ENCODE measurements around the gene CSF1. TPM values are rescaled to one million over a fixed set of nuclear protein-coding genes. Genes with fewer than 3 reads are reported as not detected.

CSF1 gene
- total and polyA plus RNA-seq, 12 donors: 6.3 to 26.2 (median 13.0) TPM

DNA sequence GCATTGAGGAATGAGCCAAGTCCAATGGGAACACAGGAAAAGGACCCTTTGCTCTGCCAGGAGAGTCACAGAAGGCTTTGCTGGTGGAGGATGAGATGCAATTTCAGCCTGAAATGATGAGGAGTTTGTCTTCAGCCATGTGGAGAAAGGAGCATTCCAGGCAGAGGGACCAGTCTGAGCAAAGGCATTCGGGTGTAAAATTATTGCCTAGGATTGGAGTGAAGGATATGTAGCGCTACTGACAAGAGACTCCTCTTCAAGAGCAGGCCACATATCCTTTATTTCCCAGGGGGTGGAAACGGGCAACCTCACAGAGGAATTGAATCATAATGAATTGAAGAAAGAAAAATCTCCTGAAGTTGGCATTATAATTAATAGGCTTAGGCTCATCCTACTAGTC is 1.1 kb upstream of the CSF1 start:
- TF ChIP-seq, protein P1, sequence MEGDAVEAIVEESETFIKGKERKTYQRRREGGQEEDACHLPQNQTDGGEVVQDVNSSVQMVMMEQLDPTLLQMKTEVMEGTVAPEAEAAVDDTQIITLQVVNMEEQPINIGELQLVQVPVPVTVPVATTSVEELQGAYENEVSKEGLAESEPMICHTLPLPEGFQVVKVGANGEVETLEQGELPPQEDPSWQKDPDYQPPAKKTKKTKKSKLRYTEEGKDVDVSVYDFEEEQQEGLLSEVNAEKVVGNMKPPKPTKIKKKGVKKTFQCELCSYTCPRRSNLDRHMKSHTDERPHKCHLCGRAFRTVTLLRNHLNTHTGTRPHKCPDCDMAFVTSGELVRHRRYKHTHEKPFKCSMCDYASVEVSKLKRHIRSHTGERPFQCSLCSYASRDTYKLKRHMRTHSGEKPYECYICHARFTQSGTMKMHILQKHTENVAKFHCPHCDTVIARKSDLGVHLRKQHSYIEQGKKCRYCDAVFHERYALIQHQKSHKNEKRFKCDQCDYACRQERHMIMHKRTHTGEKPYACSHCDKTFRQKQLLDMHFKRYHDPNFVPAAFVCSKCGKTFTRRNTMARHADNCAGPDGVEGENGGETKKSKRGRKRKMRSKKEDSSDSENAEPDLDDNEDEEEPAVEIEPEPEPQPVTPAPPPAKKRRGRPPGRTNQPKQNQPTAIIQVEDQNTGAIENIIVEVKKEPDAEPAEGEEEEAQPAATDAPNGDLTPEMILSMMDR (IDR thresholded peaks at IDR 0.05): no peak
- no peaks in the 10 kb centered on the region for H3K9me3 ChIP-seq
- 71 to 86% methylated on average over 3 of the region's 3 CpGs for WGBS, 2 donors
- peaks cover 0 to 17% (median 0%) of the 10 kb centered on the region in 7 donors for H3K27me3 ChIP-seq
- H3K4me1 ChIP-seq: peaks cover 25 to 79% (median 55%) of the 10 kb centered on the region in 9 donors
- intact Hi-C loops (cut with DNase I): no loop called here
- DNase-seq (no peak), ATAC-seq (no peak)
- H3K36me3 ChIP-seq: peaks cover 0 to 7% (median 0%) of the 10 kb centered on the region in 9 donors
- H3K27ac ChIP-seq: peak overlapping the region in 8 of 10 donors; percentile 77 to 93 (median 89)
- H3K4me3 ChIP-seq: peak overlapping the region in 1 of 10 donors; percentile 69

DNA sequence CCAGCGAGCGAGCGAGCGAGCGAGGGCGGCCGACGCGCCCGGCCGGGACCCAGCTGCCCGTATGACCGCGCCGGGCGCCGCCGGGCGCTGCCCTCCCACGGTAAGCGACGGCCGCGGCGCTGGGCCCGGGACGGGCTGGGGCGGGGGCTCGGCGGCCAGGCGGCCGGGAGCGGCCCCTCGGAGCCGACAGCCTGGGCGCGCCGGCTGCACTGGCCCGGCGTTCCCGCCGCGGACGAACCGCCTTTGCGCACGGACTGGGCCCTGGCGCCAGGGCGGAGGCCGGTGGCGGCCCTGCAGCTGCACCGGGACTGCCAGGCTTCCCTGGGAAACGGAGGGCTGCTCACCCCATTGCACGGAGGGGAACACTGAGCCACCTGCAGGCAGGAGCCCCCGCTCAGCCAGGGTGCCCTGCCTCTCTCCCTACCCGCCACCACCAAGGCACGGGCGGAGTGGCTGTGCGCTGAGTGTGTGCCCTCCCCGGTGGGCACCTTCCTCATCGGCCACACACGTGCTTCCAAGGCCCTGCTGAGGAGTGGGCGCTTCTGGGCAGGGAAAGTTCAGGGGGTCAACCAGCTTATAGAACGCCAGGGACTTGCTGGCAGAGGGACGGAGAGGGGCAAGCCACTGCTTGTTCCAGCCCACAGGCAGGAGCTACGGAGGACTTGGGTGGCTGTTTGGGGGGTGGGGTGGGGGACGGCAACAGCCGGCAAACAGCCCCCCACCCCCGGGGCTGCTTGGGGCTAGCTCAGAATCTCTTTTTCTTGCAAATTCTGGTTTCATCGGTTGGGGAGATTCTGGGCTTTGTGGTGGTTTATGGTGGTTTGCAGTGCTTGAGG is 532 bp downstream of the CSF1 start:
- 1 to 3% methylated on average over 42 to 70 of the region's 70 CpGs for WGBS, 2 donors
- DNase-seq: peak in 1 of 2 donors; percentile 42
- Histone ChIP-seq H3K4me3 (peak overlapping the region; percentile 69 to 97 (median 89)), H3K4me1 (peaks cover 26 to 80% (median 62%) of the 10 kb centered on the region in 9 donors), H3K27me3 (peaks cover 0 to 17% (median 0%) of the 10 kb centered on the region in 7 donors), H3K27ac (peak overlapping the region; percentile 77 to 93 (median 88)), H3K9me3 (no peaks in the 10 kb centered on the region), H3K36me3 (peaks cover 0 to 23% (median 10%) of the 10 kb centered on the region in 9 donors)
- TF ChIP-seq, protein P1 (IDR thresholded peaks at IDR 0.05): no peak
- intact Hi-C loops (cut with DNase I): loop anchor here in 8 of 10 donors (1.0 to 10.0 kb wide), 10 partner anchors 34 to 134 kb away; partner anchors contain the start of gene AHCYL1 (in 4 of the 8)
- ATAC-seq: peak in 5 of 8 donors; percentile 0 to 6 (median 5)

DNA sequence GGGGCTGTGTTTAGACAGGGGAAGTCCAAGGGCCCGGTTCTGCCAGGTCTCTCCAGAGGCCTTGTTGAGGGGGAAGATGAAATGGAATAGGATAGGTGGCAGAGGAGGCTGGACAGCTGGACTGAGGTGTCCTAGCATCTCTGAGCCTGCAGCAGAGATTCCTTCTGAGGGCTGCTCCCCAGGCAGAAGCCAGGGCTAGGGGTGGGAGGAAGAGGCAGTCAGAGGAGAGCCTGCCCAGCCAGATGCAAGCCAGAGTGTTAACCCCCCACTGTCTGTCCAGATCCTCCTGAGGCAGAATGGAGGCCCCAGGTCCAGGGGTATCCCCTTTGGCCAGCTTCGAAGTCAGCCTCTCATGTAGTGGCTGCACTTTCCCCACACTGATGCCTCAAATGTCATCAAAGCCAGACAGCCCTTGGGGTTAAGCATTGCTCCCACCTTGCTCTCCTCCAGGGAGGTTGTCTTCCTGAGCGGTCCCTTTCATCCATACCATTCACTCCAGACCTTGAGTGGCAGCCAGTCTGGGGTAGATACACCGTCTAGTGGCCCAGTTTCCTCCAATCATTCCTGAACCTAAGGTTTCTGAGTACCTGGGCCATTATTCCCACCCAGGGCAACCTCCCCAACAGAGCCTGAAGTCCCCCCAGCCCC is 1.7 kb downstream of the CSF1 start:
- peaks cover 0 to 35% (median 20%) of the 10 kb centered on the region in 9 donors for H3K36me3 ChIP-seq
- peak overlapping the region; percentile 69 to 97 (median 89) for H3K4me3 ChIP-seq
- intact Hi-C loops (cut with DNase I): loop anchor here in 7 of 10 donors (5.0 to 10.0 kb wide), 6 partner anchors 65 to 135 kb away; partner anchors contain the start of gene AHCYL1 (in 3 of the 7)
- peak in 3 of 8 donors; percentile 2 to 9 (median 8) for ATAC-seq
- WGBS, 2 donors: 42 to 49% methylated on average over 4 of the region's 4 CpGs
- H3K9me3 ChIP-seq: no peaks in the 10 kb centered on the region
- TF ChIP-seq, protein P1 (IDR thresholded peaks at IDR 0.05): no peak
- H3K27me3 ChIP-seq: peaks cover 0 to 13% (median 0%) of the 10 kb centered on the region in 7 donors
- H3K27ac ChIP-seq: peak overlapping the region; percentile 77 to 93 (median 88)
- DNase-seq: no peak
- H3K4me1 ChIP-seq: peaks cover 26 to 79% (median 58%) of the 10 kb centered on the region in 9 donors

DNA sequence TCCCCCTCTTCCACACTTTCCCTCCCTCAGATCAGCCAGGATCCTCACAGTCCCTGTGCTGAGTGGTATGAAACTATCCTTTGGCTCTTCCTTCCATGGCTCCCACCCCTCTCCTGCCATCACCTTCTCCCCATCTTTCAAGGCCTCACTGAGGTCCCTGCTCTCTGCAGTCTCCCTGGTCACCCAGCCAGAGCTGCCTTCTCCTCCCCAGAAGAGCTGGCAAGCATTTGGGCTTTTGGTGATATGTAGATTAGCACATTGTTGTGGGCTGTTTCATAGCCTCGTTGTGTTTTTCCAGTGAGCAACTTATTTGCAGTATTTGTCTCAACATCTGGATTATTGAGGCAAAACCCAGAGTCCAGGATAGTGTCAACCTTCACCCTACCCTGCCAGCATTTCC is 2.2 kb downstream of the CSF1 start:
- intact Hi-C loops (cut with DNase I): loop anchor here in 7 of 10 donors (5.0 to 10.0 kb wide), 6 partner anchors 64 to 136 kb away; partner anchors contain the start of gene AHCYL1 (in 3 of the 7)
- 2 to 4% methylated on average over 1 of the region's 1 CpG for WGBS, 2 donors
- TF ChIP-seq, protein P1 (IDR thresholded peaks at IDR 0.05): no peak
- Histone ChIP-seq H3K27me3 (peaks cover 0 to 13% (median 0%) of the 10 kb centered on the region in 7 donors), H3K4me3 (peak overlapping the region; percentile 69 to 97 (median 89)), H3K36me3 (peaks cover 0 to 40% (median 26%) of the 10 kb centered on the region in 9 donors), H3K4me1 (peaks cover 26 to 81% (median 55%) of the 10 kb centered on the region in 9 donors), H3K27ac (peak overlapping the region in 9 of 10 donors; percentile 29 to 93 (median 88)), H3K9me3 (no peaks in the 10 kb centered on the region)
- DNase-seq (no peak), ATAC-seq (no peak)
